Measurements from ENCODE around the gene NDRG2. TPM values are rescaled to one million over a fixed set of nuclear protein-coding genes. Genes with fewer than 3 reads are reported as not detected.

NDRG2 gene
- total RNA-seq, 2 experiments from 2014 or later = 10.4 to 11.0 TPM

DNA sequence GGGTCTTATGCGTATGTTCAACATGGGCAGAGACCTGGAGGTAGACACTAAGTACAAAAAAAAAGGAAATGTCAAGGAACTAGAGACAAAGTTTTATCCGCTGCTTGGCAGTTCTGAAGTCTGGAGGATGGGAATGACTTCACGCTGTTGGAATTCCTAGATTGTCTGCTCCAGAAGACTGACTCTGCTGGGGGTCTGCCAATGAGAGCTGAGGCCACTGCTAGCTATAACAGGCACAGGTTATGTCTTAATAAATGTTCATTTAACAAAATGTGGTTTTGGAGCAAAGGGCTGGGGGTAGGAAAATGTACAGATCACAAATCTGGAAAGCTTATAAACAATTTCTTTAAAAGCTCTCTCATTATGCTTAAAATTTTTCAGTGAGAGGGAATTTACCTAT, 38.6 kb upstream of the NDRG2 start:
- peaks cover under 1% of the 10 kb centered on the region for H3K4me1 Mint-ChIP-seq
- ChIA-PET CTCF (interaction anchor here (0.6 to 2.8 kb wide), 3 partner anchors 29 to 267 kb away, joined by 3 to 13 read pairs (median 4); no protein-coding TSS in a partner anchor), POLR2A (no interaction called here)
- no peak overlapping the region for H3K4me3 Mint-ChIP-seq
- H3K27me3 Mint-ChIP-seq = peaks cover 53% of the 10 kb centered on the region
- H3K36me3 Mint-ChIP-seq (ENCODE audit: low read depth) = no peaks in the 10 kb centered on the region
- DNase-seq = no peak
- H3K27ac Mint-ChIP-seq = no peak overlapping the region
- H3K9me3 Mint-ChIP-seq = no peaks in the 10 kb centered on the region

- no peaks in the 10 kb centered on the region for H3K4me1 Mint-ChIP-seq
- H3K4me3 Mint-ChIP-seq = no peak overlapping the region
- peaks cover 35% of the 10 kb centered on the region for H3K27me3 Mint-ChIP-seq
- no peak for DNase-seq
- H3K27ac Mint-ChIP-seq = no peak overlapping the region
- CTCF ChIA-PET = interaction anchor here (2.7 kb wide), 1 partner anchor 31 kb away, joined by 10 read pairs; no protein-coding TSS in a partner anchor
- POLR2A ChIA-PET = no interaction called here
- no peaks in the 10 kb centered on the region for H3K9me3 Mint-ChIP-seq
- no peaks in the 10 kb centered on the region for H3K36me3 Mint-ChIP-seq (ENCODE audit: low read depth)
Observed at GRCh38 chr14:21061347-21061668, 36.4 kb upstream of the NDRG2 start.

DNA sequence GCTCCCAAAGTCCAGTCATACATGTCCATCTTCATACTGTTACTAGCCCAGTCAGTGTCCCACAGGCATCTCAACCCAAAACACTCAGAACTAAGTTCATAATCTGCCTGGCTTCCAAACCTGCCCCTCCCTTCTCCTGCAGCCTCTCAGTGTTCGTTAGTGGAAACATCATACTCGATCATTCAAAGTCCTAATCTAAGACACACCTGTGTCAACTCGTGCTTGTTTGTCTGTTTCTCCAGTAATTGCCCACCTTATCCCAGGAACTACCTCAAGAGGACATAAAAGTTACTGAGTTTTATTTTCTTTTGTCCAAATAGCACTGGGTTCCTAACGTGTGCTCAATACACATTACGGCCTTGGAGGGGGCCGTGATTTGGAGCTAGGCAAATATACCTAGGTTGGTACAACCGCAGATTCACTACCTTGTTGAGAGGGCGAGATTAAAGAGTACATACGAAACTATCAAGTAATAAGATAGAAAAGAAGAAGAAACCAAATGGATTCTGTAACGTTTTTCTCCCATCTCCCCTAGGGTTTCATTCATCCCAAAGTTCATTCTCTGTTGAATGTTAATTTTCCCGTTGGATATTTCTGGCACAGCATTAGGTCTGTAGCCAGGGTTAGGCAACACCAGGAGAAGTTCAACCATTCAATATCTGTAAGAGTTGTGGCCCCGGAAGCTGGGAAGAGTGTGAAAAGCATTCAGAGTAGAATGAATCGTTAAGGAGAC, 35.9 kb upstream of the NDRG2 start:
- Mint-ChIP-seq H3K36me3 (ENCODE audit: low read depth) (no peaks in the 10 kb centered on the region), H3K27ac (no peak overlapping the region), H3K4me1 (no peaks in the 10 kb centered on the region), H3K9me3 (no peaks in the 10 kb centered on the region), H3K4me3 (no peak overlapping the region), H3K27me3 (peaks cover 30% of the 10 kb centered on the region)
- ChIA-PET CTCF (interaction anchor here (0.5 to 2.7 kb wide), 2 partner anchors 32 to 260 kb away, joined by 3 to 10 read pairs; no protein-coding TSS in a partner anchor), POLR2A (no interaction called here)
- DNase-seq = no peak

DNA sequence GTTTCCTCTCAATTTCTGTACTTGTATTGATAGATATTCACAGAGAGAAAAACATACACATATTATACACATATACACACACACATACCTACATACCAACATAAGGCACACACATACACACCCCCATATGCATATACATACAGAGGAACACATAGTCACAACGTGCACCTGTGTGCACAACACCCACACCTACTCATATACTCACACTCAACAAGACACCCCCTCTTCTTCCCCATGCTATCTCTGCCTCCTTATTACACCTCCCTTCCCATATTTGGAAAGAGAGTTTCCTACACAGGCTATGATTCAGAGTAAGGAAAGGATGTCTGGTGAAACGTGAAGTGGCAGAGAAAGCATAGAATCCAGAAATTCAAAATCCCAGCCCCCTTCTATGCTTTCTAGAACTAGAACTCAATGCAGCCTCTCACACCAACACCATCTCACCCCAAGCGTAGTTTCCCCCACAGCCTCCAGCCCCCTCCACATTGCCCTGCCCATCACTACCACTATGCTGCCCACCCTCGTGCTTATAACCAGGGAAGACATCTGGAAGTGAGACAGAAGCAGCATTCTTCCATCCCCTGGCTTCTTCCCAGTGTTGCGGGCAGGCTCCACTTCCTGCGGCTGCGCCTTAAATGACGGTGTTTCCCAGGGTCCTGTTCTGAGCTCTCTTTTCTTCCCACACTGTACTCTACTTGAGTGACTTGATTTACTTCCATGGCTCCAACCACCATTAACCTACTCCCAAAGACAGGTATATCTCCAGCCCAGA, 35.2 kb upstream of the NDRG2 start:
- CTCF ChIA-PET = interaction anchor here (2.7 kb wide), 1 partner anchor 32 kb away, joined by 10 read pairs; no protein-coding TSS in a partner anchor
- Mint-ChIP-seq H3K36me3 (ENCODE audit: low read depth) (no peaks in the 10 kb centered on the region), H3K4me3 (no peak overlapping the region), H3K27me3 (peaks cover 24% of the 10 kb centered on the region), H3K4me1 (no peaks in the 10 kb centered on the region), H3K9me3 (no peaks in the 10 kb centered on the region), H3K27ac (no peak overlapping the region)
- no peak for DNase-seq
- POLR2A ChIA-PET = no interaction called here

DNA sequence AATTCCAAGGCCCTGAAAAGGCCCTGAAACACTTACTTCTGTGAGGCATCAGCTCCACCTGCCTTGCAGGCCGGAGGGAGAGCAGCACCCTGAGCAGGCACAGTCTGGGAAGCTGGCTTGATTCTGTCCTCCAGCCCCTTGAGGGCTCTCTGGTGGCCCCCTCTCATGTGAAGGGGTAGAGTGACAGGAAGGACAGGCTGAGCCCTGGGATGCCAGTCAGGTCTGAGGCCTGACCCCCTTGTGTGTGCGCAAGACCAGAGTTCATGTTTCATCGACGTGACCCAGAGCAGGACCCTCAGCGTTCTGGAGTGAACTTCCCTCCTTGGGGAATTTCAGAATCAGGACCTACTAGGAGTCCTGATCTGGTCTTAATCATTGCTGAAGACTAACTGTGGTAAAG, 34.0 kb upstream of the NDRG2 start:
- Mint-ChIP-seq H3K4me3 (no peak overlapping the region), H3K36me3 (ENCODE audit: low read depth) (no peaks in the 10 kb centered on the region), H3K9me3 (no peaks in the 10 kb centered on the region), H3K4me1 (peaks cover 4% of the 10 kb centered on the region), H3K27me3 (peaks cover 18% of the 10 kb centered on the region), H3K27ac (no peak overlapping the region)
- no peak for DNase-seq
- ChIA-PET POLR2A (no interaction called here), CTCF (interaction anchor here (1.3 to 1.8 kb wide), 2 partner anchors 8 to 12 kb away, joined by 3 to 6 read pairs; partner anchors contain the start of gene ARHGEF40)

GRCh38 chr14:21057803-21058675, 33.2 kb upstream of the NDRG2 start, which contains the start of gene RNASE8:
Gene RNASE8, plus strand, starts transcription at chr14:21057822. Its CDS starts 71 bp downstream, at chr14:21057893.
- no peak for DNase-seq
- POLR2A ChIA-PET = no interaction called here
- CTCF ChIA-PET = interaction anchor here (0.6 to 1.8 kb wide), 4 partner anchors 9 to 683 kb away, joined by 3 to 6 read pairs (median 5); partner anchors contain the start of gene ARHGEF40
- Mint-ChIP-seq H3K9me3 (no peaks in the 10 kb centered on the region), H3K27me3 (peaks cover 13% of the 10 kb centered on the region), H3K27ac (no peak within 1 kb of the TSS), H3K4me1 (peaks cover 4% of the 10 kb centered on the region), H3K36me3 (ENCODE audit: low read depth) (no peaks in the 10 kb centered on the region), H3K4me3 (no peak within 1 kb of the TSS)

- H3K27ac Mint-ChIP-seq = no peak overlapping the region
- H3K9me3 Mint-ChIP-seq = no peaks in the 10 kb centered on the region
- no peak overlapping the region for H3K4me3 Mint-ChIP-seq
- H3K4me1 Mint-ChIP-seq = peaks cover 4% of the 10 kb centered on the region
- DNase-seq = no peak
- no peaks in the 10 kb centered on the region for H3K36me3 Mint-ChIP-seq (ENCODE audit: low read depth)
- peaks cover 8% of the 10 kb centered on the region for H3K27me3 Mint-ChIP-seq
- CTCF ChIA-PET = interaction anchor here (1.0 to 1.2 kb wide), 2 partner anchors 36 to 42 kb away, joined by 4 to 5 read pairs; no protein-coding TSS in a partner anchor
- POLR2A ChIA-PET = interaction anchor here (0.6 kb wide), 1 partner anchor 43 kb away, joined by 3 read pairs; no protein-coding TSS in a partner anchor
Observed at GRCh38 chr14:21056520-21057163, 31.8 kb upstream of the NDRG2 start.

DNA sequence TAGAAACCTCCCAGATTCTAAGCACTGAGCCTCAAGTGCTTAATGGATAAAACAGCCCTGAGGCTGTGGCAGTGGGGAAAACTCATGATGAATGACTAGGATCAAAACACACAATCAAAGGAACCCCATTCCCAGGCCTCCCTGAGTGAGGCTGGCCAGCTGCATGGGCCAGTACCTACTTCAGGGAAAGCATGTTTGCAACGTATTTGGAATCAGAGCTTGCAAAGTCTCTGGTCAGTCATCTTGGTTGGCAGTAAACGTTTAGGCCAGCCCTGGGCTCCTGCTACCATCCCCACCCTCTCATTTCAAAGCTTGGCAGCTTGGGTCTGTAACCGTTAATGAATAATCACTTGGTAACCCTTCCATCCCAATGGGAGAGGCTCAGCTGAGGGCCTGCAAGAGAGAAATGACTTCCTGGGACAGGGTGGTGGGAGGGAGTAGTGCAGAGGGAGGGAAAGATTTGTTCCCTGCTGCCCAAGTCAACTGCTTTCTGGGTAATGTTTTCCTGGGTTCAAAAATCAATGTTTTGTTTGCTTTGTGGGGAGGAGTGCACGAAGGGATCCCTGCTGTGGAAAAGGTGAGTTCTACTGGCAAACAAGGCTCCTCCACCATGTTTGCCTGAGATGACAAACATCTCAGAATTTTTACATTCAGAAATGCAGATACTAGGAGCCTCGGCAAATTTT, 30.7 kb upstream of the NDRG2 start:
- no peak for DNase-seq
- POLR2A ChIA-PET = no interaction called here
- Mint-ChIP-seq H3K4me1 (peaks cover 4% of the 10 kb centered on the region), H3K9me3 (no peaks in the 10 kb centered on the region), H3K36me3 (ENCODE audit: low read depth) (no peaks in the 10 kb centered on the region), H3K4me3 (no peak overlapping the region), H3K27me3 (peaks cover 10% of the 10 kb centered on the region), H3K27ac (no peak overlapping the region)
- CTCF ChIA-PET = no interaction called here

DNA sequence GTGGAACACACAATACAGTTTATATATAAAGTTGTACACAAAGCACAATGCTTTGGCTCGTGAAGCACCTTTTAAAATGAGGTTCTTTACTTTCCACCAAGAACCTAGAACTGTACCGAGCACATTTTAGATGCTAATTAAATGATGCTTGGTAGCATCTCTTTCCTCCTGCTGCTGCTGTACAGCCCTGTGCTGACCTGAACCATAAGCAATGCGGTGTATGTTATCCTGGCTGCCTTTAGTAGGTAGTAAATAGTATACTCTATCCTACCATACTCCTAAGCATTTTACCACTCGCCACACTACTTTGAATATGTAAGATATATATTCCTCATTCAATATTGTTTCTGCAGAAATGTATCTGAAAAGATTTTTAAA, 29.9 kb upstream of the NDRG2 start:
- Mint-ChIP-seq H3K36me3 (ENCODE audit: low read depth) (no peaks in the 10 kb centered on the region), H3K27me3 (peaks cover 7% of the 10 kb centered on the region), H3K4me3 (no peak overlapping the region), H3K9me3 (no peaks in the 10 kb centered on the region), H3K27ac (no peak overlapping the region), H3K4me1 (peaks cover 4% of the 10 kb centered on the region)
- CTCF ChIA-PET = no interaction called here
- no peak for DNase-seq
- POLR2A ChIA-PET = no interaction called here

DNA sequence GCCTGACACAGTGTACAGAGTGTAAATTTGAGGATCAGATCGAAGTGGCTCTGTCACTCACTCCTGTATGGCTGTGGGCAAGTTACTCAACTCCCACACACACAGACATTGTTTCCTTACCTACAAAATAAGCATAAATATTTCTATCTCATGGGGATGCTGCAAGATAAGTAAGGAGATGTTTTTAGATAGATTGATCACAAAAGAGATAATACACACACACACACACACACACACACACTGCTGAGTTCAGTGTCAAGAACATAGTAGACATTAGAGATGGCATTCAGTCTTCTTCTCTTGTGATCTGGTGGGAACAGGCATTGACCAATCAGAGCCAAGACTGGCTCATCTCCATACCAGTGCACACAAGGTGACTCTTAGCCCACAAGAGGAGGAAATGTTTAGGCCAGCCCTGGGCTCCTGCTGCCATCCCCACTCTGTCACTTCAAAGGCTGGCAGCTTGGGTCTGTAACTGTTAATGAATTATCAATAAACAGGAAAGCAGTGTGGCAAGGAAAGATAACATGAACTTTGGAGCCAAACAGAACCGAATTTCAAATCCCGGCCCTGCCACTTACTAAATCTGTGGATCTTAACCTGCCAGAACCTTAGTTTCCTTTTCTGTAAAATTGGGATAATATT, 29.4 kb upstream of the NDRG2 start:
- no peak overlapping the region for H3K27ac Mint-ChIP-seq
- POLR2A ChIA-PET = no interaction called here

More for the DNA sequence above, 29.4 kb upstream of the NDRG2 start:
- no peak for DNase-seq
- CTCF ChIA-PET = interaction anchor here (0.6 kb wide), 1 partner anchor 717 kb away, joined by 3 read pairs; no protein-coding TSS in a partner anchor
- Mint-ChIP-seq H3K4me3 (no peak overlapping the region), H3K4me1 (peaks cover 4% of the 10 kb centered on the region), H3K27me3 (peaks cover 10% of the 10 kb centered on the region), H3K9me3 (no peaks in the 10 kb centered on the region), H3K36me3 (ENCODE audit: low read depth) (no peaks in the 10 kb centered on the region)
